ENCODE results near the gene PSMB8. TPM values are rescaled to one million over a fixed set of nuclear protein-coding genes. Genes with fewer than 3 reads are reported as not detected.
"Not testable (repeated sequence)": the region's sequence is repeated elsewhere in the genome, so short reads cannot be mapped to it uniquely, and the experiment has no call there.

Gene PSMB8
- total and polyA plus RNA-seq, 2 of the 8 experiments (the other 6 are each of a cell fraction or from before 2014, with no cell fraction given) = 18.4 to 43.0 TPM

- WGBS, 2 experiments (ENCODE audit: extremely low coverage in 1 of 2, insufficient coverage in 1 of 2, insufficient read length in 1 of 2, insufficient replicate concordance in 2 of 2, low coverage in 1 of 2, low lambda C conversion rate in 2 of 2, missing lambda C conversion rate in 1 of 2) = 70% methylated on average over 3 of the region's 3 CpGs; no CpG with 5 or more reads in 1 of the 2 experiments
- not testable (repeated sequence) for H2BK12ac ChIP-seq (ENCODE audit: low read depth, low read length); H2BK5ac ChIP-seq (ENCODE audit: low read depth, low read length); H3K9me3 ChIP-seq (ENCODE audit: insufficient read depth in 2 of 2, low read depth in 1 of 2, low read length in 1 of 2); H4K5ac ChIP-seq (ENCODE audit: insufficient read length, low read depth, low read length); H3K27me3 ChIP-seq (replicated peaks in 1 of 4; ENCODE audit: control insufficient read depth in 3 of 4, extremely low read depth in 1 of 4, insufficient read depth in 3 of 4, low read length in 3 of 4); H2BK20ac ChIP-seq (ENCODE audit: low read length); H2AFZ ChIP-seq (ENCODE audit: low read length); H4K8ac ChIP-seq (ENCODE audit: extremely low read depth, insufficient read depth, low read length); H4K20me1 ChIP-seq (replicated peaks in 1 of 2; ENCODE audit: control insufficient read depth in 1 of 2, insufficient read depth in 2 of 2, low read length in 2 of 2); H3K23me2 ChIP-seq (ENCODE audit: low read depth, low read length); H3K18ac ChIP-seq (ENCODE audit: extremely low read depth, low read length); FAIRE-seq; DNase-seq (ENCODE audit: low read depth in 1 of 2, low spot score in 2 of 2); H3K23ac ChIP-seq (ENCODE audit: insufficient read length); H2AK5ac ChIP-seq (ENCODE audit: low read depth, low read length); H3K56ac ChIP-seq (replicated peaks; ENCODE audit: insufficient read length, low read depth, low read length); H3K4ac ChIP-seq (replicated peaks; ENCODE audit: insufficient read length, low read depth, low read length); H3K14ac ChIP-seq (ENCODE audit: insufficient read length); H3K4me1 ChIP-seq (replicated peaks in 1 of 4; ENCODE audit: control insufficient read depth in 3 of 4, insufficient read depth in 4 of 4, low read length in 3 of 4); H3K36me3 ChIP-seq (ENCODE audit: control insufficient read depth in 2 of 4, insufficient read depth in 4 of 4, low read length in 3 of 4); H3K4me2 ChIP-seq (ENCODE audit: insufficient read depth in 1 of 2, low read depth in 2 of 2, low read length in 2 of 2); H2BK120ac ChIP-seq (replicated peaks; ENCODE audit: low read depth, low read length); H3K79me2 ChIP-seq (ENCODE audit: control insufficient read depth in 1 of 2, insufficient read depth in 2 of 2, low read length in 2 of 2); H3K27ac ChIP-seq (ENCODE audit: low read depth, low read length); H3K4me3 ChIP-seq (ENCODE audit: extremely low read depth in 1 of 4, insufficient read depth in 2 of 4, low read depth in 3 of 4, low read length in 4 of 4); H4K91ac ChIP-seq (replicated peaks; ENCODE audit: insufficient read length, low read length); H3K9ac ChIP-seq (replicated peaks in 1 of 4; ENCODE audit: extremely low read depth in 1 of 4, low read depth in 3 of 4, low read length in 3 of 4); H3K79me1 ChIP-seq (ENCODE audit: low read depth, low read length); H2BK15ac ChIP-seq (ENCODE audit: low read length)
- ChIA-PET POLR2A (ENCODE audit: partially characterized antibody) (interaction anchor here (1.0 to 2.7 kb wide), 2 partner anchors 89 to 91 kb away, joined by 4 to 7 read pairs; no protein-coding TSS in a partner anchor), CTCF (ENCODE audit: partially characterized antibody) (interaction anchor here (0.7 to 1.4 kb wide), 2 partner anchors 40 to 51 kb away, joined by 3 to 4 read pairs; no protein-coding TSS in a partner anchor)
Observed at GRCh38 chr6:32880962-32881361, 37.1 kb upstream of the PSMB8 start.
